Choroid plexus epithelial cell (primary cell): ENCODE measurements around the gene S100A8.

ENCODE experiments used
- DNase-seq: peaks from one replicate; pipeline ENCODE4 v3.0.0-alpha.2; 2010; ENCODE audit warnings: low read depth
- H3K4me3 ChIP-seq: 2 replicates; pipeline ENCODE4 v1.5.1; 2011; ENCODE audit warnings: low read depth, mild to moderate bottlenecking, control low read depth, low read length, moderate library complexity
- CTCF ChIP-seq: conservative IDR thresholded peaks from 2 replicates; pipeline ENCODE4 v1.5.1; 2011; ENCODE audit warnings: low read depth, mild to moderate bottlenecking, control low read depth, inconsistent platforms, low read length, moderate library complexity

The S100A8 gene

GRCh38 chr1:153390938-153391710 lies at the start of gene S100A8:
Gene S100A8 (minus strand): TSS chr1:153391073. CDS start chr1:153390535, 538 bp downstream.
- no peak for DNase-seq
- no peak for TF ChIP-seq CTCF
- no peak within 1 kb of the TSS for H3K4me3 ChIP-seq

- DNase-seq = no peak
- TF ChIP-seq CTCF = no peak
- no peak overlapping the region for H3K4me3 ChIP-seq
These were observed 48.4 kb upstream of the S100A8 start for GRCh38 chr1:153439273-153439672.

- no peak overlapping the region for H3K4me3 ChIP-seq
- no peak for DNase-seq
- no peak for TF ChIP-seq CTCF
These were observed 47.7 kb upstream of the S100A8 start for GRCh38 chr1:153438599-153438998.

- no peak for TF ChIP-seq CTCF
- no peak overlapping the region for H3K4me3 ChIP-seq
- no peak for DNase-seq
These were observed 46.4 kb upstream of the S100A8 start for GRCh38 chr1:153437236-153437635.

- no peak for TF ChIP-seq CTCF
- no peak for DNase-seq
- H3K4me3 ChIP-seq = no peak overlapping the region
These were observed 44.0 kb upstream of the S100A8 start for GRCh38 chr1:153434746-153435455.

GRCh38 chr1:153432874-153433681 lies 42.2 kb upstream of the S100A8 start:
- no peak for DNase-seq
- TF ChIP-seq CTCF = no peak
- no peak overlapping the region for H3K4me3 ChIP-seq
